Suprapubic skin (tissue), 4 donors: ENCODE measurements around the gene ATP11A. TPM values are rescaled to one million over a fixed set of nuclear protein-coding genes. Genes with fewer than 3 reads are reported as not detected.

Source experiments
- DNase-seq, 2 donors: peaks; one replicate each; pipeline ENCODE4 v3.0.0-alpha.2; 2019; ENCODE audit warnings: low spot score in 2 of 2
- H3K27ac ChIP-seq: fragments of 200-600 bp; sonication (generic); one replicate; pipeline ENCODE4 v1.5.1; 2019
- H3K27me3 ChIP-seq: fragments of 200-600 bp; sonication (generic); one replicate; pipeline ENCODE4 v1.5.1; 2019
- H3K36me3 ChIP-seq: fragments of 200-600 bp; sonication (generic); one replicate; pipeline ENCODE4 v1.5.1; 2019
- H3K4me1 ChIP-seq: fragments of 200-600 bp; sonication (generic); one replicate; pipeline ENCODE4 v1.5.1; 2019
- H3K4me3 ChIP-seq: fragments of 200-600 bp; sonication (generic); one replicate; pipeline ENCODE4 v1.5.1; 2019; ENCODE audit warnings: mild to moderate bottlenecking
- H3K9me3 ChIP-seq: fragments of 200-600 bp; sonication (generic); one replicate; pipeline ENCODE4 v1.5.1; 2019
- EP300 ChIP-seq: sonication (generic); formaldehyde crosslinking; IDR thresholded peaks from one replicate; pipeline ENCODE4 v1.6.1; 2017; ENCODE audit warnings: antibody characterized with exemption
- POLR2A ChIP-seq, 2 donors: fragments of 450-650 bp; IDR thresholded peaks; one replicate each; pipeline ENCODE4 v1.6.1; 2017; ENCODE audit warnings: antibody characterized with exemption in 2 of 2, mild to moderate bottlenecking in 2 of 2, moderate library complexity in 2 of 2
- POLR2AphosphoS5 ChIP-seq, 3 donors: sonication (generic); formaldehyde crosslinking; IDR thresholded peaks; one replicate each; pipeline ENCODE4 v1.6.1; 2017; ENCODE audit warnings: antibody characterized with exemption in 3 of 3
- WGBS: methylation state at CpG from one replicate; pipeline ENCODE4 v1.1.5; 2018; 5-methylcytosine and 5-hydroxymethylcytosine counted together
- total RNA-seq, 4 donors: library from RNA; depleted of rRNA; stranded (reverse); fragments of >200 nt; gene quantifications; one replicate each; pipeline ENCODE4 v1.1.0, GENCODE V29; 2016
- TF ChIP-seq, protein P1 (sequence below), 2 donors: fragments of 200-600 bp in 1 of 2; fragments of 450-650 bp in 1 of 2; sonication (generic) in 1 of 2; IDR thresholded peaks; one replicate each; pipeline ENCODE4 v1.5.1; 2016 to 2019; ENCODE audit warnings: antibody characterized with exemption in 2 of 2, mild to moderate bottlenecking in 1 of 2, moderate library complexity in 1 of 2

The ATP11A gene
- total RNA-seq, 4 donors from 2014 or later: 22.8 to 51.0 (median 39.8) TPM

DNA sequence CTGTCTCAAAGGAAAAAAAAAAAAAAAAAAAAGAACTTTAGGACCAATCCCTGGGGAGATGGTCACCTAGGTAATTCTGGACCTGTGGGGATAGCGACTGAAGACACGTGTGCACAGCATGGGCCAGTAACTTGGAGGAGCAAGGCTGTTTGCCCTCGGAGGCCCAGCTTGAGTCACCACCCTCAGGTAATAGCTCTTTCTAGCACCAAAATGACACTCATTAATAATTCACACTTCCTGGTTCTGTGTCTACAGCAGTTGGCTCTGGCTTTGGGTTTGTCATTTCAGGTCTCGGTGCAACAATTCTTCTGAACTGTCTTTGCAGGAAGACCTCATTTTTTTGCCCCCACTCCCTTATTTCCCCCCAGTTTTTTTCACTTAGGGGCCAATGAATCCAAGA is 3.9 kb upstream of the ATP11A start:
- Histone ChIP-seq H3K4me3 (no peak overlapping the region), H3K4me1 (peaks cover 14% of the 10 kb centered on the region), H3K27me3 (no peaks in the 10 kb centered on the region), H3K9me3 (no peaks in the 10 kb centered on the region), H3K36me3 (no peaks in the 10 kb centered on the region), H3K27ac (no peak overlapping the region)
- peak in 1 of 2 donors; percentile 45 for DNase-seq
- 45% methylated on average over 4 of the region's 4 CpGs for WGBS
- TF ChIP-seq, protein P1, sequence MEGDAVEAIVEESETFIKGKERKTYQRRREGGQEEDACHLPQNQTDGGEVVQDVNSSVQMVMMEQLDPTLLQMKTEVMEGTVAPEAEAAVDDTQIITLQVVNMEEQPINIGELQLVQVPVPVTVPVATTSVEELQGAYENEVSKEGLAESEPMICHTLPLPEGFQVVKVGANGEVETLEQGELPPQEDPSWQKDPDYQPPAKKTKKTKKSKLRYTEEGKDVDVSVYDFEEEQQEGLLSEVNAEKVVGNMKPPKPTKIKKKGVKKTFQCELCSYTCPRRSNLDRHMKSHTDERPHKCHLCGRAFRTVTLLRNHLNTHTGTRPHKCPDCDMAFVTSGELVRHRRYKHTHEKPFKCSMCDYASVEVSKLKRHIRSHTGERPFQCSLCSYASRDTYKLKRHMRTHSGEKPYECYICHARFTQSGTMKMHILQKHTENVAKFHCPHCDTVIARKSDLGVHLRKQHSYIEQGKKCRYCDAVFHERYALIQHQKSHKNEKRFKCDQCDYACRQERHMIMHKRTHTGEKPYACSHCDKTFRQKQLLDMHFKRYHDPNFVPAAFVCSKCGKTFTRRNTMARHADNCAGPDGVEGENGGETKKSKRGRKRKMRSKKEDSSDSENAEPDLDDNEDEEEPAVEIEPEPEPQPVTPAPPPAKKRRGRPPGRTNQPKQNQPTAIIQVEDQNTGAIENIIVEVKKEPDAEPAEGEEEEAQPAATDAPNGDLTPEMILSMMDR (IDR thresholded peaks at IDR 0.05): no peak
- TF ChIP-seq POLR2A (IDR thresholded peaks at IDR 0.05) (no peak), EP300 (no peak), POLR2AphosphoS5 (IDR thresholded peaks at IDR 0.05) (no peak)

DNA sequence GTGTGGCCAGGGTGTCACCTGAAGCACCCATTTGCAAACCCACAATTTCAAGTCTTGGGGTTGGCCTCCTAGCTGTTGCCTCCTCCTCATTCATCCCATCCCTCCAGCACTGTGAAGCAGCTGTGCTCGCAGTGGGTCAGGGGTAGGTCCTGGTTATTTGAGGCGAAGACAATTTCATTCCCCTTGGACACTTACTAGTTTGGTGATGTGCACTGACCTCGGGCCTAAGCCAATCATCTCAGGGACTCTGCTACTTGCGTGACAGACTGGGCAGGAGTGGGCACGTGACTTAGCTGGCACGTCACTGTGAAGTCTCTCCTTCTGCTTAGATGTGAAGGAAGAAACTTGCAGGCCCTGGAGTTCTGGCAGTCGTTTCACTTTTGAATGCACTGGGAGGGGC is 3.5 kb upstream of the ATP11A start:
- Histone ChIP-seq H3K36me3 (no peaks in the 10 kb centered on the region), H3K27ac (no peak overlapping the region), H3K27me3 (no peaks in the 10 kb centered on the region), H3K4me3 (no peak overlapping the region), H3K9me3 (no peaks in the 10 kb centered on the region), H3K4me1 (peaks cover 17% of the 10 kb centered on the region)
- no peak for TF ChIP-seq EP300
- TF ChIP-seq POLR2AphosphoS5 (IDR thresholded peaks at IDR 0.05): no peak
- TF ChIP-seq POLR2A (IDR thresholded peaks at IDR 0.05): no peak
- TF ChIP-seq, protein P1 (IDR thresholded peaks at IDR 0.05): no peak
- peak; percentile 33 to 45 for DNase-seq
- 79% methylated on average over 7 of the region's 7 CpGs for WGBS

DNA sequence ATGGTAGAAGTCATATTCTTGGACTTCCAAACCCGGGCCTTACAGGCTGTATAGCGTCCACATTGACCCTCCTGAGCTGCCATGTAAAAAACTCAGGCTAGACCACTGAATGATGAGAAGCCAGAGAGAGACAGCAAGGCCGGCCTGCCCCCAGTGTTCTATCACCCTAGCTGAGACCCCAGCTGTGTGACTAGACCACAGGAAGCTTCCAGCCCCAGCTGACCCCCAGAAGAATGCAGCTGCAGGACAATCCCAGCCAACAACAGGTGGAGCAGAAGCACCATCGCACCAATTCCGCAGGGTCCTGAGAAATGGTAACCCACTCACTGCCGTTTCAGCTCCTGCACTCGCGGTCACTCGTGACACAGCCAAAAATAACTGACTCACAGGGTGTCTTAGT is 2.9 kb upstream of the ATP11A start:
- no peak overlapping the region for H3K27ac ChIP-seq
- 98% methylated on average over 9 of the region's 9 CpGs for WGBS
- H3K4me3 ChIP-seq: no peak overlapping the region
- no peaks in the 10 kb centered on the region for H3K9me3 ChIP-seq
- no peaks in the 10 kb centered on the region for H3K27me3 ChIP-seq
- no peaks in the 10 kb centered on the region for H3K36me3 ChIP-seq
- peaks cover 23% of the 10 kb centered on the region for H3K4me1 ChIP-seq
- peak; percentile 41 to 66 for DNase-seq
- no peak for TF ChIP-seq EP300
- TF ChIP-seq, protein P1 (IDR thresholded peaks at IDR 0.05): no peak
- no peak for TF ChIP-seq POLR2A (IDR thresholded peaks at IDR 0.05)
- TF ChIP-seq POLR2AphosphoS5 (IDR thresholded peaks at IDR 0.05): no peak

DNA sequence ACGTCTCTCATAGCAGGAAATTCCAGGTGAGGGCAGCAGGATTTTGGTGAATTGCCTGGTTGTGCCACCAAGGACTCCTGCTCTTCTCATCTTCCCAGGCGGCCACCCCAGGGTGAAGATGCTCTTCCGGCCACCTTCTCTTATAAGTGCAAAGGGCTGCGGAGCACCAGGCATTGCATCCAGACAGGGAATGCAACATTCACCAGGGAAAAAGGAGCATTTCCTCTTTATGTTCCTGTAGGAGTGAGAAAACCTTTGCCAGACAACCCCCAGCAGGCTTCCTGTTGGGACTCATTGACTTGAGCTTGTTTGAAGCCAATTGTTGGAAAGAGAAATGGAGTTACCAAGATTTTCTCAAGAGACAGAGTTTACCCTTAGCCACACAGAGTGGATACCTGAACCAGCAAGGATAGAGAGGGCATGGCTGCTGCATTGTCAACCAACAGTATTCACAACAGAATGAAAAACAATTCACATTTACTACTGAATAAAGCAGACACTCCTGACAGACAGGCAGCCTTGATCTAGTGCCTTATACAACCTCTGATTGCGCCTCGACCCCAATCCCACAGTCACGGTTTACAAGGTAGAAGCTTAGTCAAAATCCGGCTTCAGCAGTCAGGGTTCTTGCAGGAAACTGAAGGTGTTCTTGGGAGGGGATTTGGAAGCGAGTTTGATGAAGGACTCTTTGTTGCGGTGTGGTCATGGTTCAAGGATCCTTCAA is 1.8 kb upstream of the ATP11A start:
- peaks cover 30% of the 10 kb centered on the region for H3K4me1 ChIP-seq
- H3K4me3 ChIP-seq: no peak overlapping the region
- no peaks in the 10 kb centered on the region for H3K27me3 ChIP-seq
- H3K36me3 ChIP-seq: no peaks in the 10 kb centered on the region
- WGBS: 87% methylated on average over 10 of the region's 10 CpGs
- H3K9me3 ChIP-seq: no peaks in the 10 kb centered on the region
- TF ChIP-seq POLR2AphosphoS5 (IDR thresholded peaks at IDR 0.05): no peak
- no peak for TF ChIP-seq POLR2A (IDR thresholded peaks at IDR 0.05)
- no peak for TF ChIP-seq EP300
- TF ChIP-seq, protein P1 (IDR thresholded peaks at IDR 0.05): no peak
- DNase-seq: no peak
- H3K27ac ChIP-seq: peak overlapping the region; percentile 95

DNA sequence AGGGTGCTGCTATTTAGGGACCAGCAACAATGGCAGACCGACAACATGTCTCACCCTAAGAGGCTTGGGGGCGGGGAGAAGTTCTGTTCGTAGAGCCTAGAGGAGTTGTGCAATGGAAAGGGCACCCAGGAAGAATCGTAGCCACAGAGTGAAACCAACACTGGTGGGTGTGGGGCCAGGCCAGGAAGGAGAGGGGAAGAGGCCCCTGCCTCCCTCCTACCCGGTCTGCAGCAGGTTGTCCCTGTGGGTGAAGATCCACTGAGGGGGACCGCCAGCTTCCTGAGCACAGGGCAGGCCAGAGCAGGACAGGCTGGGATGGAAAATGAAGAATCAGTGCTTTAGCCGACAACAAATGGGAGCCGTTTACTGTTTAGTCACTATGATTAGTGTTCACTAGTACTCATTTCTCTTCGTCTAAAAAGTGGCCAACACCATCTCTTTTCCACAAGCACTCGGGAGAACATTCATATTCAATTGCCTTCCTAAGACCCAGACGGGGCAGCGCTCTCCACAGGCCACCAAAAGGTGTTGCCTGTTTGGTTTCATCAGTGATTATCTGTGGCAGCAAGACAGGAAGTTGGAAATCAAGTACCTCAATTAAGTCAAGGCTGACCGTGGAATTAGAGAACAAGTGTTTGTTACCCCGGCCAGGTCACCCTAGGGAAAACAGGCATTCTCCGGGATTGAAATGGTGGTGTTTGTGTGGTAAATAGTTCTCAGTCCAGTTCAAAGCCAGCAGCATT is 1.1 kb upstream of the ATP11A start:
- H3K27ac ChIP-seq: peak overlapping the region; percentile 95
- WGBS: 46% methylated on average over 15 of the region's 15 CpGs
- H3K27me3 ChIP-seq: no peaks in the 10 kb centered on the region

More for the DNA sequence above, 1.1 kb upstream of the ATP11A start:
- no peaks in the 10 kb centered on the region for H3K36me3 ChIP-seq
- TF ChIP-seq, protein P1 (IDR thresholded peaks at IDR 0.05): no peak
- no peak for TF ChIP-seq POLR2AphosphoS5 (IDR thresholded peaks at IDR 0.05)
- peak overlapping the region; percentile 99 for H3K4me3 ChIP-seq
- no peaks in the 10 kb centered on the region for H3K9me3 ChIP-seq
- peak in 1 of 2 donors; percentile 61 for DNase-seq
- peaks cover 36% of the 10 kb centered on the region for H3K4me1 ChIP-seq
